ENCODE data around the gene WDR45B.

Gene WDR45B

GRCh38 chr17:82648165-82648668 lies at the start of gene WDR45B:
WDR45B (minus strand) TSS chr17:82648444; CDS start chr17:82648340, 104 bp downstream.
- DNase-seq, result peak in 55 of 56 donors; percentile 53 to 98 (median 93)

- DNase-seq, result no peak
Measured at GRCh38 chr17:82697808-82698064, 49.5 kb upstream of the WDR45B start.

GRCh38 chr17:82696916-82697807 lies 48.9 kb upstream of the WDR45B start:
- DNase-seq, result peak in 32 of 56 donors; percentile 8 to 76 (median 42)

GRCh38 chr17:82696259-82696658 lies 48.0 kb upstream of the WDR45B start:
- no peak for DNase-seq

- DNase-seq, result no peak
Measured at GRCh38 chr17:82694647-82695046, 46.4 kb upstream of the WDR45B start.

- no peak for DNase-seq
Measured at GRCh38 chr17:82693168-82693867, 45.1 kb upstream of the WDR45B start.

GRCh38 chr17:82692268-82692667 lies 44.0 kb upstream of the WDR45B start:
- DNase-seq, result no peak

- no peak for DNase-seq
Measured at GRCh38 chr17:82691714-82692113, 43.5 kb upstream of the WDR45B start.

GRCh38 chr17:82690786-82691489 lies 42.7 kb upstream of the WDR45B start:
- peak in 44 of 56 donors; percentile 20 to 72 (median 60) for DNase-seq

GRCh38 chr17:82689077-82689476 lies 40.8 kb upstream of the WDR45B start:
- DNase-seq, result no peak

- no peak for DNase-seq
Measured at GRCh38 chr17:82687871-82688270, 39.6 kb upstream of the WDR45B start.

GRCh38 chr17:82687375-82687861 lies 39.2 kb upstream of the WDR45B start:
- peak in 38 of 56 donors; percentile 23 to 70 (median 49) for DNase-seq

GRCh38 chr17:82686366-82687324 lies 38.4 kb upstream of the WDR45B start:
- DNase-seq, result no peak

- no peak for DNase-seq
Measured at GRCh38 chr17:82685291-82685690, 37.0 kb upstream of the WDR45B start.

GRCh38 chr17:82684228-82684841 lies 36.1 kb upstream of the WDR45B start:
- no peak for DNase-seq

GRCh38 chr17:82683534-82683933 lies 35.3 kb upstream of the WDR45B start:
- no peak for DNase-seq

GRCh38 chr17:82681547-82681946 lies 33.3 kb upstream of the WDR45B start:
- no peak for DNase-seq

GRCh38 chr17:82679586-82680465 lies 31.6 kb upstream of the WDR45B start:
- DNase-seq, result no peak

Data from nucleus accumbens (tissue), 56 donors.